Measurements from ENCODE around the gene CTNND2.

- TF ChIP-seq CTCF (IDR thresholded peaks at IDR 0.05; ENCODE audit: low read depth, low read length, missing input control): no peak
- TF ChIP-seq REST (IDR thresholded peaks at IDR 0.05): no peak
- no peak for TF ChIP-seq SP1 (IDR thresholded peaks at IDR 0.05)
- TF ChIP-seq GABPA (IDR thresholded peaks at IDR 0.05 in 1 of 2, conservative IDR thresholded peaks at IDR 0.05 in 1 of 2): no peak
- TF ChIP-seq TAF1 (conservative IDR thresholded peaks at IDR 0.05): no peak
- TF ChIP-seq MAX (IDR thresholded peaks at IDR 0.05): no peak
These were observed 867.2 kb downstream of the CTNND2 start for GRCh38 chr5:11037080-11037479.
